PC-3 (cell line): Measurements from ENCODE around the gene SERPINB12.

Experiments
- CTCF ChIP-seq: fragments of 300-600 bp; sonication (generic); conservative IDR thresholded peaks from 2 replicates; pipeline ENCODE4 v1.5.1; 2017; ENCODE audit warnings: antibody characterized with exemption, low read depth, mild to moderate bottlenecking, low read length
- EZH2 ChIP-seq: fragments of 300-600 bp; sonication (generic); IDR thresholded peaks from one replicate; pipeline ENCODE4 v1.6.1; 2017; ENCODE audit warnings: antibody characterized with exemption, mild to moderate bottlenecking, low read length; ENCODE audit not compliant: unreplicated experiment
- EZH2phosphoT487 ChIP-seq: fragments of 300-600 bp; sonication (generic); IDR thresholded peaks from 2 replicates; pipeline ENCODE4 v1.6.1; 2018; ENCODE audit warnings: mild to moderate bottlenecking, antibody characterized with exemption, low read length, borderline replicate concordance

GRCh38 chr18:63511285-63511684 is 30.9 kb upstream of the SERPINB12 start:
- peak; percentile 85 for TF ChIP-seq CTCF
- no peak for TF ChIP-seq EZH2
- TF ChIP-seq EZH2phosphoT487, result no peak
